GM19372 (cell line): ENCODE results near the gene DEFB121.
"Not testable (repeated sequence)": the region's sequence is repeated elsewhere in the genome, so short reads cannot be mapped to it uniquely, and the experiment has no call there.

ENCODE experiments used
- ATAC-seq: cut with Tn5 transposase; IDR thresholded peaks from one replicate; pipeline ENCODE4 v1.9.1; 2021; ENCODE audit warnings: mild to moderate bottlenecking, low read depth, moderate library complexity; ENCODE audit not compliant: unreplicated experiment

DEFB121 gene

GRCh38 chr20:31406115-31406514 is at the start of gene DEFB121:
TSS of gene DEFB121 (minus strand) at chr20:31406215. CDS start at chr20:31406152, 63 bp downstream.
- no peak for ATAC-seq

- no peak for ATAC-seq
Observed at GRCh38 chr20:31454361-31454760, 48.3 kb upstream of the DEFB121 start.

- ATAC-seq: no peak
Observed at GRCh38 chr20:31452575-31452974, 46.6 kb upstream of the DEFB121 start.

GRCh38 chr20:31449511-31450414 is 43.7 kb upstream of the DEFB121 start:
- ATAC-seq: no peak

GRCh38 chr20:31446084-31446819 is 40.2 kb upstream of the DEFB121 start:
- no peak for ATAC-seq

- ATAC-seq: no peak
Observed at GRCh38 chr20:31440012-31440659, 34.1 kb upstream of the DEFB121 start, which contains the start of gene DEFB123. TSS of gene DEFB123 (plus strand) at chr20:31440632. CDS start at chr20:31440699, 67 bp downstream.

GRCh38 chr20:31430568-31431115 is 24.6 kb upstream of the DEFB121 start:
- ATAC-seq: no peak

- ATAC-seq: not testable (repeated sequence)
Observed at GRCh38 chr20:31427576-31427975, 21.6 kb upstream of the DEFB121 start.

- not testable (repeated sequence) for ATAC-seq
Observed at GRCh38 chr20:31426891-31427551, 21.0 kb upstream of the DEFB121 start.

GRCh38 chr20:31425797-31426196 is 19.8 kb upstream of the DEFB121 start:
- ATAC-seq: no peak

- no peak for ATAC-seq
Observed at GRCh38 chr20:31418307-31418706, 12.3 kb upstream of the DEFB121 start.

GRCh38 chr20:31415653-31416052 is 9.6 kb upstream of the DEFB121 start:
- no peak for ATAC-seq

- no peak for ATAC-seq
Observed at GRCh38 chr20:31414381-31414780, 8.4 kb upstream of the DEFB121 start.

- no peak for ATAC-seq
Observed at GRCh38 chr20:31410011-31410410, 4.0 kb upstream of the DEFB121 start.

GRCh38 chr20:31403886-31404285 is 2.1 kb downstream of the DEFB121 start:
- no peak for ATAC-seq

- no peak for ATAC-seq
Observed at GRCh38 chr20:31394900-31395299, 11.1 kb downstream of the DEFB121 start.

GRCh38 chr20:31392836-31393235 is 13.2 kb downstream of the DEFB121 start:
- ATAC-seq: no peak

- no peak for ATAC-seq
Observed at GRCh38 chr20:31390490-31390889, 15.5 kb downstream of the DEFB121 start, which contains the start of gene DEFB119. TSS of gene DEFB119 (minus strand) at chr20:31390590. CDS start at chr20:31390483, 107 bp downstream.

GRCh38 chr20:31374346-31374745 is 31.7 kb downstream of the DEFB121 start:
- no peak for ATAC-seq

- no peak for ATAC-seq
Observed at GRCh38 chr20:31368301-31368700, 37.7 kb downstream of the DEFB121 start, which contains the start of gene DEFB118. TSS of gene DEFB118 (plus strand) at chr20:31368601. CDS start at chr20:31368651, 50 bp downstream.
